ENCODE data around the gene SLC35F4. TPM values are rescaled to one million over a fixed set of nuclear protein-coding genes. Genes with fewer than 3 reads are reported as not detected.

SLC35F4 gene
- total RNA-seq, 1 donor: not detected

GRCh38 chr14:57796556-57796955 is 69.3 kb downstream of the SLC35F4 start:
- no peak overlapping the region for H3K4me3 ChIP-seq (ENCODE audit: low read depth, low read length)
- no peak for DNase-seq (ENCODE audit: low read depth)
- TF ChIP-seq, protein P1, sequence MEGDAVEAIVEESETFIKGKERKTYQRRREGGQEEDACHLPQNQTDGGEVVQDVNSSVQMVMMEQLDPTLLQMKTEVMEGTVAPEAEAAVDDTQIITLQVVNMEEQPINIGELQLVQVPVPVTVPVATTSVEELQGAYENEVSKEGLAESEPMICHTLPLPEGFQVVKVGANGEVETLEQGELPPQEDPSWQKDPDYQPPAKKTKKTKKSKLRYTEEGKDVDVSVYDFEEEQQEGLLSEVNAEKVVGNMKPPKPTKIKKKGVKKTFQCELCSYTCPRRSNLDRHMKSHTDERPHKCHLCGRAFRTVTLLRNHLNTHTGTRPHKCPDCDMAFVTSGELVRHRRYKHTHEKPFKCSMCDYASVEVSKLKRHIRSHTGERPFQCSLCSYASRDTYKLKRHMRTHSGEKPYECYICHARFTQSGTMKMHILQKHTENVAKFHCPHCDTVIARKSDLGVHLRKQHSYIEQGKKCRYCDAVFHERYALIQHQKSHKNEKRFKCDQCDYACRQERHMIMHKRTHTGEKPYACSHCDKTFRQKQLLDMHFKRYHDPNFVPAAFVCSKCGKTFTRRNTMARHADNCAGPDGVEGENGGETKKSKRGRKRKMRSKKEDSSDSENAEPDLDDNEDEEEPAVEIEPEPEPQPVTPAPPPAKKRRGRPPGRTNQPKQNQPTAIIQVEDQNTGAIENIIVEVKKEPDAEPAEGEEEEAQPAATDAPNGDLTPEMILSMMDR (IDR thresholded peaks at IDR 0.05; ENCODE audit: insufficient read depth, low read length): no peak

- H3K4me3 ChIP-seq (ENCODE audit: low read depth, low read length): no peak overlapping the region
- peak; percentile 24 for DNase-seq (ENCODE audit: low read depth)
- TF ChIP-seq, protein P1 (IDR thresholded peaks at IDR 0.05; ENCODE audit: insufficient read depth, low read length): no peak
These were observed 80.8 kb downstream of the SLC35F4 start for GRCh38 chr14:57785058-57785457.

- no peak overlapping the region for H3K4me3 ChIP-seq (ENCODE audit: low read depth, low read length)
- TF ChIP-seq, protein P1 (IDR thresholded peaks at IDR 0.05; ENCODE audit: insufficient read depth, low read length): no peak
- no peak for DNase-seq (ENCODE audit: low read depth)
These were observed 94.1 kb downstream of the SLC35F4 start for GRCh38 chr14:57771801-57772200.

GRCh38 chr14:57769863-57770523 is 95.9 kb downstream of the SLC35F4 start:
- TF ChIP-seq, protein P1 (IDR thresholded peaks at IDR 0.05; ENCODE audit: insufficient read depth, low read length): no peak
- no peak for DNase-seq (ENCODE audit: low read depth)
- no peak overlapping the region for H3K4me3 ChIP-seq (ENCODE audit: low read depth, low read length)

- no peak for DNase-seq (ENCODE audit: low read depth)
- TF ChIP-seq, protein P1 (IDR thresholded peaks at IDR 0.05; ENCODE audit: insufficient read depth, low read length): no peak
- H3K4me3 ChIP-seq (ENCODE audit: low read depth, low read length): no peak overlapping the region
These were observed 104.1 kb downstream of the SLC35F4 start for GRCh38 chr14:57761800-57762199.

DNA sequence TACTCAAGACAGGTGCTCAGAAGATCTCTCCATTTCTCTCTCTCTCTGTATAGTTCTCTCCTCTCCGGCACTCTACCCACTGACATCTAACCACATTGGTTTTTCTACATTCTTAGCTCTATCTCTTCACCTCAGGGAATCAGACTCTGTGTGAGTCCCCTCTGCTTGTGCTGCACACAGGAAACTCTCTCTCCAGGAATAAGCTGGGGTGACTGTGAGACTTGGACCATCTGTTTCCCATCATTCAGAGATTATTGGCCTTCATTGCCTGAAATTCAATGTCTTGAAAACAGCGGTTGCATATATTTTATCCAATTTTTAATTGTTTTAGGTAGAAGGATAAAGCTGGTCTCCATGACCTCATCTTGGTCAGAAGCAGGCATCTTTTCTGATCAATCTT is 105.0 kb downstream of the SLC35F4 start:
- TF ChIP-seq, protein P1 (IDR thresholded peaks at IDR 0.05; ENCODE audit: insufficient read depth, low read length): no peak
- DNase-seq (ENCODE audit: low read depth): no peak
- no peak overlapping the region for H3K4me3 ChIP-seq (ENCODE audit: low read depth, low read length)

- TF ChIP-seq, protein P1 (IDR thresholded peaks at IDR 0.05; ENCODE audit: insufficient read depth, low read length): no peak
- H3K4me3 ChIP-seq (ENCODE audit: low read depth, low read length): no peak overlapping the region
- no peak for DNase-seq (ENCODE audit: low read depth)
These were observed 110.8 kb downstream of the SLC35F4 start for GRCh38 chr14:57755018-57755521.
